KMS-11 (cell line): Measurements from ENCODE around the gene PEAK3.

ENCODE experiments used
- H2AFZ ChIP-seq: fragments of 200-600 bp; sonication (generic); 2 replicates; pipeline ENCODE4 v1.6.1; 2016; ENCODE audit warnings: antibody characterized with exemption, mixed run types, low read depth
- H3K27ac ChIP-seq: fragments of 200-600 bp; sonication (generic); 2 replicates; pipeline ENCODE4 v1.6.1; 2016; ENCODE audit warnings: mild to moderate bottlenecking, mixed run types
- H3K27me3 ChIP-seq: fragments of 200-600 bp; sonication (generic); 2 replicates; pipeline ENCODE4 v1.6.1; 2017; ENCODE audit warnings: mild to moderate bottlenecking, low read depth, mixed run types, moderate library complexity; ENCODE audit not compliant: insufficient read depth
- H3K36me3 ChIP-seq: fragments of 200-600 bp; sonication (generic); 2 replicates; pipeline ENCODE4 v1.6.1; 2017; ENCODE audit warnings: mild to moderate bottlenecking, mixed run types; ENCODE audit not compliant: insufficient read depth
- H3K4me1 ChIP-seq: fragments of 200-600 bp; sonication (generic); 2 replicates; pipeline ENCODE4 v1.6.1; 2016; ENCODE audit warnings: mild to moderate bottlenecking, low read depth, mixed run types; ENCODE audit not compliant: poor library complexity, severe bottlenecking
- H3K4me2 ChIP-seq: fragments of 200-600 bp; sonication (generic); 2 replicates; pipeline ENCODE4 v1.7.0; 2016; ENCODE audit warnings: mild to moderate bottlenecking, mixed run types
- H3K4me3 ChIP-seq: fragments of 200-600 bp; sonication (generic); IDR thresholded peaks from 2 replicates; pipeline ENCODE4 v1.6.1; 2017; ENCODE audit warnings: low read depth, low read length, mixed read lengths; ENCODE audit not compliant: insufficient read depth
- H3K79me2 ChIP-seq: fragments of 200-600 bp; sonication (generic); 2 replicates; pipeline ENCODE4 v1.6.1; 2016; ENCODE audit warnings: low read depth, mixed run types; ENCODE audit not compliant: insufficient read depth
- H3K9ac ChIP-seq: fragments of 200-600 bp; sonication (generic); 2 replicates; pipeline ENCODE4 v1.6.1; 2016; ENCODE audit warnings: mild to moderate bottlenecking, mixed run types
- H4K20me1 ChIP-seq: fragments of 200-600 bp; sonication (generic); 2 replicates; pipeline ENCODE4 v1.6.1; 2016; ENCODE audit warnings: mild to moderate bottlenecking, mixed run types; ENCODE audit not compliant: insufficient read depth
- TF ChIP-seq, protein P1 (sequence below): fragments of 200-600 bp; sonication (generic); conservative IDR thresholded peaks from 2 replicates; pipeline ENCODE4 v1.6.1; 2017; ENCODE audit warnings: low read depth, mild to moderate bottlenecking, antibody characterized with exemption, low read length, moderate library complexity, mixed read lengths

The PEAK3 gene

DNA sequence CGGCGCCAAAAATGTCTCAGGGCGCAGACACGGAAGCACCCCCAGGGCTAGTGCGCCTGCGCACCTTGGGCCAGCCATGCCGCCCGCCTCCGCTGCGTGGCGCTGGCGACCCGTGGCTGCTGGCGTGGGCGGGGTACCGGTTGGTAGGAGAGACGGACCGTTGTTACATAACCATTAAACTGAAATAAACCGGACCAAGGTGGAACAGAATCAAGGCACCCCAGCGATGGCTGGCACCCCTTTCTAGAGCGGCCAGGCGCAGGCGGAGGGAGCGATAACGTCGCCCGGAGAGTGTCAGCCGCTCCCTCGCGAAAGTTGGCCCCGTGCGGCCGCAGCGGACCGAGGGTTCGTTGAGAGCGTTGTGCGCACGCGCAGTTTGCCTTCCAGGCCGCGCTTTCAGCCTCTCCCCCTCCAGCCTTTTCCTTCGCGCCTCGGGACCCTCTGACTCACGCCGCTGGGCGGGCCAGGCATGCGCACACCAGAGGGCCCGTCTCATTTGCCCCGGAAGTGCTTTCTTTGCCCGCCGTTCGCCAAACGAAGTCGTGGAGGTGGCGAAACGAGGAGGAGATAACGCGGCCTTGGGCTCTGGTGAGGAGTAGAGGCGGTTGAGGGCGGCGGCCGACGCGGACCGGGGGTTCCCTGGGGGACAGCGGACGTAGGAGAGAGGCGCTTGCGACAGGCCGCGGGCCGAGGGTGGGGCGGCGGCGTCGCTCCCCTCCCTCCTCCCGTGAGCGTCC is 45.5 kb downstream of the PEAK3 start, which contains the start of the genes PLEKHJ1 and SF3A2:
TSS of gene PLEKHJ1 (minus strand) at position 16 of the 737 bp plus-strand sequence. CDS start 81 bp downstream, outside the sequence.
TSS of gene SF3A2 (plus strand) at position 511 of the 737 bp plus-strand sequence. CDS start 6,595 bp downstream, outside the sequence.
- peaks cover 3% of the 10 kb centered on the region; the same call in 1 of the 2 replicates for H3K36me3 ChIP-seq
- H3K4me3 ChIP-seq: no peak within 1 kb of the TSS
- TF ChIP-seq, protein P1, sequence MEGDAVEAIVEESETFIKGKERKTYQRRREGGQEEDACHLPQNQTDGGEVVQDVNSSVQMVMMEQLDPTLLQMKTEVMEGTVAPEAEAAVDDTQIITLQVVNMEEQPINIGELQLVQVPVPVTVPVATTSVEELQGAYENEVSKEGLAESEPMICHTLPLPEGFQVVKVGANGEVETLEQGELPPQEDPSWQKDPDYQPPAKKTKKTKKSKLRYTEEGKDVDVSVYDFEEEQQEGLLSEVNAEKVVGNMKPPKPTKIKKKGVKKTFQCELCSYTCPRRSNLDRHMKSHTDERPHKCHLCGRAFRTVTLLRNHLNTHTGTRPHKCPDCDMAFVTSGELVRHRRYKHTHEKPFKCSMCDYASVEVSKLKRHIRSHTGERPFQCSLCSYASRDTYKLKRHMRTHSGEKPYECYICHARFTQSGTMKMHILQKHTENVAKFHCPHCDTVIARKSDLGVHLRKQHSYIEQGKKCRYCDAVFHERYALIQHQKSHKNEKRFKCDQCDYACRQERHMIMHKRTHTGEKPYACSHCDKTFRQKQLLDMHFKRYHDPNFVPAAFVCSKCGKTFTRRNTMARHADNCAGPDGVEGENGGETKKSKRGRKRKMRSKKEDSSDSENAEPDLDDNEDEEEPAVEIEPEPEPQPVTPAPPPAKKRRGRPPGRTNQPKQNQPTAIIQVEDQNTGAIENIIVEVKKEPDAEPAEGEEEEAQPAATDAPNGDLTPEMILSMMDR: peak; percentile 88
- H2AFZ ChIP-seq: peak within 1 kb of the TSS; percentile 76; the same call in 1 of the 2 replicates
- peak within 1 kb of the TSS; percentile 78 for H3K27ac ChIP-seq
- H3K27me3 ChIP-seq: no peaks in the 10 kb centered on the region
- peaks cover 58% of the 10 kb centered on the region for H3K4me1 ChIP-seq
- peak within 1 kb of the TSS; percentile 85 for H3K4me2 ChIP-seq
- peaks cover 82% of the 10 kb centered on the region for H3K79me2 ChIP-seq
- H3K9ac ChIP-seq: peak within 1 kb of the TSS; percentile 88
- peaks cover 22% of the 10 kb centered on the region for H4K20me1 ChIP-seq

DNA sequence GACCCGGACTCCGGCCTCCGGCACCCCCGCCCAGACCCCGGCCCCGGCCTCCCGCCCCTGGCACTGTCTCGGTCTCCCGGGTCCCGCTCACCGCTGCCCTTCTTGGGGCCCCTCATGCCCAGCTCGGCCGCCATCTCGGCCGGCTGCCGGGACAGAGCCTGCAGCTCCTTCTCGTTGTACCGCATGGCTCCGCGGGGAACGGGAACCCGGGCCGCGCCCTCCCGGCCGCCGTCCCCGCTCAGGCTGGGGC is 46.0 kb downstream of the PEAK3 start:
- peaks cover 58% of the 10 kb centered on the region for H3K4me1 ChIP-seq
- TF ChIP-seq, protein P1: no peak
- peak overlapping the region; percentile 68; the same call in 1 of the 2 replicates for H3K4me2 ChIP-seq
- H4K20me1 ChIP-seq: peaks cover 17% of the 10 kb centered on the region
- peaks cover 77% of the 10 kb centered on the region for H3K79me2 ChIP-seq
- H3K4me3 ChIP-seq: no peak overlapping the region
- H3K36me3 ChIP-seq: peaks cover 3% of the 10 kb centered on the region; the same call in 1 of the 2 replicates
- H3K27ac ChIP-seq: peak overlapping the region; percentile 78
- H3K9ac ChIP-seq: peak overlapping the region; percentile 88
- H3K27me3 ChIP-seq: no peaks in the 10 kb centered on the region
- H2AFZ ChIP-seq: peak overlapping the region; percentile 18; the same call in 1 of the 2 replicates

DNA sequence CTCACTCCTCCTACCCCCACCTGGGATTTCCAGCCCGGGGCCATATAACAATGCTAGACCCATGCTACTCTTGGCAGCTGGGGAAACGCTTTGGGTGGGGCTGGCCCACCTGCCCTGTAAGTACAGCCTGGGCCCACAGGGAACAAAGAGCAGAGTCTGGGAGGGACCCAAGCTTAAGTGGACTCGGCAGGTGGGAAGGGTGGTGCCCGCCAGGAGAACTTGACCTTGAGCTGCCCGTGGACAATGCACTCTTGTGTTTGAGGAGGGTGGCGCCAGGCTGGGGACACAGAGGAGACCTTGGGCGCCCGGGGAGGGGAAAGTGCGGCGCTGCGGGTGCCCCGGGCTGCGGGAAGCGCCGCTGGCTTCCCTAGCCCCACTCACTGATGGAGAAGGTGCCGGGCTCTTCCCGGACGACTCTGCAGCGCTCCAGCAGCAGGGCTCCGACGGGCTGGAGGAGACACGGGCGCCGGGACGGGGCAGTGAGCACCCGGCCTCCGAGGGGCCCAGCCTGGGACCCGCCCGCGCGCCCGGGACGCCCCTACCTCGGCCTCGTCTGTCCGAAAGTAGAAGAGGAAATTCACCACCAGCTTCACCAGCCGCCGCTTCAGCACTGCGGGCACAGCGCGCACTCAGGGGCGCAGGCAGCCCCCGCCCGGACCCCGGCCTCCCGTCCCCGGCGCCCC is 46.5 kb downstream of the PEAK3 start:
- Histone ChIP-seq H3K4me1 (peaks cover 56% of the 10 kb centered on the region), H2AFZ (peak overlapping the region; percentile 18; the same call in 1 of the 2 replicates), H3K79me2 (peaks cover 72% of the 10 kb centered on the region)

DNA sequence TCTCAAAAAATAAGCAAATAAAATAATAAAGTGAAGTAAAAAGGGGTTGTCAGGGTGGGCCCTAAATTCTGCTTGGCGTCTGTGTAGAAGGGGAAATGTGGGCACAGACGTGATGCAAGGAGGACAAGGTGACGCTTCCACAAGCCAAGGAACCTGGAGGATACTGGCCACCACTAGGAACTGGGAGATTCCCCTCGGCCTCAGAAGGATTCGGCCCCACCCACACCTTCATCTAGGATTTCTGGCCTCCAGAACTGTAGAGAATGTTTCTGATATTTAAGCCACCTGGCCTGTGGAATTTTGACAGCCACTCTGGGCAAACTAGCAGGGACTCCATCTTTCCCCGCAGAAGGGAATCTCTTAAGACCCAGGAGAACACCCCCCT is 47.0 kb downstream of the PEAK3 start:
- H3K27me3 ChIP-seq: no peaks in the 10 kb centered on the region
- H3K27ac ChIP-seq: peak overlapping the region; percentile 78
- H3K36me3 ChIP-seq: peaks cover 7% of the 10 kb centered on the region; the same call in 1 of the 2 replicates
- H3K4me3 ChIP-seq: no peak overlapping the region
- no peak overlapping the region for H2AFZ ChIP-seq
- TF ChIP-seq, protein P1: no peak
- peaks cover 7% of the 10 kb centered on the region for H4K20me1 ChIP-seq
- peak overlapping the region; percentile 68 for H3K4me2 ChIP-seq
- peaks cover 50% of the 10 kb centered on the region for H3K4me1 ChIP-seq
- peaks cover 67% of the 10 kb centered on the region for H3K79me2 ChIP-seq
- peak overlapping the region; percentile 88 for H3K9ac ChIP-seq

More for the DNA sequence above, 46.5 kb downstream of the PEAK3 start:
- H4K20me1 ChIP-seq: peaks cover 13% of the 10 kb centered on the region
- H3K9ac ChIP-seq: peak overlapping the region; percentile 88
- H3K27me3 ChIP-seq: no peaks in the 10 kb centered on the region
- peak overlapping the region; percentile 68 for H3K4me2 ChIP-seq
- TF ChIP-seq, protein P1: no peak
- H3K36me3 ChIP-seq: peaks cover 3% of the 10 kb centered on the region; the same call in 1 of the 2 replicates
- no peak overlapping the region for H3K4me3 ChIP-seq
- peak overlapping the region; percentile 78 for H3K27ac ChIP-seq
